HG03280 (cell line): ENCODE measurements around the gene APOBEC3G.
"Not testable (repeated sequence)": the region's sequence is repeated elsewhere in the genome, so short reads cannot be mapped to it uniquely, and the experiment has no call there.

Source experiments
- ATAC-seq: cut with Tn5 transposase; IDR thresholded peaks from one replicate; pipeline ENCODE4 v1.9.1; 2021; ENCODE audit warnings: mild to moderate bottlenecking, moderate library complexity; ENCODE audit not compliant: unreplicated experiment

Gene APOBEC3G

DNA sequence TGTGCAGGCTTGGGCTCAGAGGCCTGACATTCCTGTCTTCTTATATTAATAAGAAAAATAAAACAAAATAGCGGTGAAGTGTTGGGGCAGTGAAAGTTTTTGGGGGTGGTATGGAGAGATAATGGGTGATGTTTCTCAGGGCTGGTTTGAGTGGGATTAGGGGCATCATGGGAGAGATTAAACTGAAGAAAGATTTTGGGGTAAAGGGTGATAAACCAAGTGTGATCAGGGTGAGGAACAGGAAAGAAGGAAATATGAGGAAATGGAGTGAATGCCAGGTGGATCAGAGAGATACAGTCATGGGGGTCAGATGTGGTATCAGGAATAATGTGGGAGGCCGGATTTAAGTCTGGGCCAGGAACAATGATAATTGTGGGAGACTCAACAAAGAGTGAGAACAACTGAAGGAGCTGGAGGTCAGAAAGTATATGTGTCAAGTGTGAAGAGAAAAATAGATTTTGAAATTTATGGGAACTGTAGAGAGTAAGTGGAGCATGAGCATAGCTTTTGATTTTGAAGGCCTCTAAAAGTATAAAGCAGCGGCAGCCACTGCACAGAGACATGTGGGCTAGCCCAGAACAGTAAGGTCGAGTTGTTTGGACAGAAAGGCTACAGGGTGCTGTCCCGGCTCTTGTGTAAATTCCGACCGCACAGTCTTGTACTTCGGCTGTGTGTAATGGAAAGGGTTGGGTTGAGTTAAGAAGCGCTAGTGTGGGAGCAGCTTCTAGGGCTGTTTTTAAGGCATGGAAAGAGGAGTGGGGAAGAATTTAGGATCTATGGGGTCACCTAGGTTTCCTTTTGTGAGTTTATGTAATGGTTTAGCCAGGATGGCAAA lies 10.4 kb upstream of the APOBEC3G start:
- peak; percentile 49 for ATAC-seq

- no peak for ATAC-seq
These were observed 8.9 kb upstream of the APOBEC3G start for GRCh38 chr22:39068033-39068785.

DNA sequence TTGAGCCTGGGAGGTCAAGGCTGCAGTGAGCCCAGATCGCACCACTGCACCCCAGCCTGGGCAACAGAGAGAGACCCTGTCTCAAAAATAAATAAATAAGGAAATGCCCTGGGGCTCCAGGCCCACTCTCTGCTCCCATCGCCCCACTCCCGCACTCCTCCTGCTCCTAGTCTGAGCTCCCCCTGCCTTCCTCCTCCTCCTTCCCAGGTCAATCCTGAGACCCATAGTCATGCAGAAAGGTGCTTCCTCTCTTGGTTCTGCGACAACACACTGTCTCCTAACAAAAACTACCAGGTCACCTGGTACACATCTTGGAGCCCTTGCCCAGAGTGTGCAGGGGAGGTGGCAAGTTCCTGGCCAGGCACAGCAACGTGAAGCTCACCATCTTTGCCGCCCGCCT lies 6.9 kb upstream of the APOBEC3G start:
- no peak for ATAC-seq

DNA sequence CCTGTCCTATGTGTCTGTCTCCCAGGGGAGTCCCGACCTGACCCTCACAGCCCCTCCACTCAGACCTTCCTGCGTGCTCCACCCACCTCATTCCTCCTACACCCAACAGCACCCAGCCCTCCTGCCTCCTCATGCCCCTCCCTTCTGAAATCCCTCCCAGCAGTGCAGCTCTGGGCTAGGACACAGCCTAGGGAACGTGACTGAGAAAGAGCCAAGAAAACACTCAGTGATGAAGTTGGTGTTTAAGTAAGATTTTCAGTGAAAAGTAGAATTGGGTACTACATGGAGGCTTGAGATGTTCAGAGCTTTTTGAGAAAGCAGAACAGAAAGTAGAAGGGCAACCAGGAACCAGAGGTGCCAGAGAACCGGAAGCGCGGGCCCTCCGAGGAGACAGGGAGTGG lies 4.5 kb upstream of the APOBEC3G start:
- ATAC-seq = not testable (repeated sequence)

DNA sequence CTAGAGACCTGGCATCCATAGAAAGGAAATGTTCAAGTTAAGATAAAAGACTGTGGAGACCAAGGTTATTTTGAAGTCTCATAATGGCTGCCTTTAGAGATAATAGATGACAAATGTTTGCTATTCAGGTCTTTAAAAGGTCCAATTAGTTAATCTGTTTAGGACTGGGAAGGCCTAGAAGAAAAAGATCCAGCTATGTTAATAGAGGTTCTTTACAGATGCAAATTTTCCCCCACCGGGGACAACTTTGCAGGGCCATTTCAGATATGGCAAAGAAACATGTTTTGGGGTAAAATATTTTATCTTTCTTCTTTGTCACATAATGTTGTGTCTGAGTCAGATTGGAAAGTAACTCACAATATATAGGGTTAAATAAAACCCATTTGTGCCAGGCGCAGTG lies 3.1 kb upstream of the APOBEC3G start:
- ATAC-seq = no peak

GRCh38 chr22:39076155-39077025 lies 685 bp upstream of the APOBEC3G start:
- not testable (repeated sequence) for ATAC-seq

DNA sequence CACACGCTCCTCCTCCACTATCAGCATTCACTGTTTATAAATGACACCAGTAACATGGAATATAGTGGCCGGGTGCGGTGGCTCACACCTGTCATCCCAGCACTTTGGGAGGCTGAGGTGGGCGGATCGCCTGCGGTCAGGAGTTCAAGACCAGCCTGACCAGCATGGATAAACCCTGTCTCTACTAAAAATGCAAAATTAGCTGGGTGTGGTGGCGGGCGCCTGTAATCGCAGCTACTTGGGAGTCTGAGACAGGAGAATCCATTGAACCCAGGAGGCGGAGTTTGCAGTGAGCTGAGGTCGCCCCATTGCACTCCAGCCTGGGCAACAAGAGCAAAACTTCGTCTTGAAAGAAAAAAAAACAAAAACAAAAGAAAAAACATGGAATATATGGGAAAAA lies 837 bp downstream of the APOBEC3G start:
- not testable (repeated sequence) for ATAC-seq

DNA sequence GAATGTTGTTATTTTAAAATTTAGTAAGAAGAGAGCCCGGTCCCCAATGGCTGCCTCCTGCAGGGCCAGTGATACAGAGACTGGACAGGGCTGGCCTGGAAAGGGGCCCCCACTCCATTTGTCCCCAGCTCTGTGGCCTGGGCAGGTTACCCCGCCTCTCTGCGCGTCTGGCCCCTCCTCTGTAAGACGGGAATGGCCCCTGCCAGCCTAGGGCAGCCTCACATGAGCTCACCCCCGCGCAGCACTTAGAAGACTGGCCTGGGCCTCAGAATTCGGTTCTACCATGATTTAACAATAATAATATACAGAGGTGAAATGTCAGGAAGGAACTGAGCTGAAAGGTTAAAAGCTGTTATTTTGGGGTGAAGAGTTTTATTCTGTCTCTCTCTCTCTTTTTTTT lies 1.3 kb downstream of the APOBEC3G start:
- no peak for ATAC-seq

GRCh38 chr22:39079054-39079637 lies 2.1 kb downstream of the APOBEC3G start:
- ATAC-seq = not testable (repeated sequence)

DNA sequence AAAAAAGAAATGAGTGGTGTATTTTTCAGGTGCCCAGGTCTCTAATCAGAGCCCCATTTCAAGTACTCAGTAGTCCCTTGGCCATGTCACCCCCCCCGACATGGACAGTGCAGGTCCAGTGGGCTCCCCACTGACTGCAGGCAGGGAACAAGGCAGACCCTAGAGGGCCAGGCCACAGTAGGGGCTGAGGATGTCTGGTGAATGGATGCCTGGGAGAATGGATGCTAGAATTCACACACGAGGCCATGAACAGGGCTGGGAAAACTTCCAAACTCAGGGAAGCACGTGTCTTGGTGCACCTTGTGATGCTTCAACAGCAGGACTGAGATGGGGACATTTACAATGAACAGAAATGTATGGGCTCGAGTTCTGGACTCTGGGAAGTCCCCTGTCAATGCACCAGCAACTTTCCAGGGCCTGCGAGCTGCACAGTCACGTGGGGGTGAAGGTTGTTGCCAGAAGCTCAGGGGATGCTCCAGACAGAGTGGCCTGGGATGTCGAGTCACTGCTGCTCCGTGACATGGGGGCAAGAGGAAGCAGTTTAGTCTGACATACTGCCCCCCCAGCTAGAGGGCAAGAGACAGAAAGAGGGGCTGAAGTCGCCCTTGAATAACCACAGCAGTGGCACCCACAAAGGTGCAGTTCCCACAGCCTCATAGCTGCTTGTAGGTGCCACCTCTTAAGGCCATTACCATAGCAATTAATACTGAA lies 3.1 kb downstream of the APOBEC3G start:
- ATAC-seq = no peak

DNA sequence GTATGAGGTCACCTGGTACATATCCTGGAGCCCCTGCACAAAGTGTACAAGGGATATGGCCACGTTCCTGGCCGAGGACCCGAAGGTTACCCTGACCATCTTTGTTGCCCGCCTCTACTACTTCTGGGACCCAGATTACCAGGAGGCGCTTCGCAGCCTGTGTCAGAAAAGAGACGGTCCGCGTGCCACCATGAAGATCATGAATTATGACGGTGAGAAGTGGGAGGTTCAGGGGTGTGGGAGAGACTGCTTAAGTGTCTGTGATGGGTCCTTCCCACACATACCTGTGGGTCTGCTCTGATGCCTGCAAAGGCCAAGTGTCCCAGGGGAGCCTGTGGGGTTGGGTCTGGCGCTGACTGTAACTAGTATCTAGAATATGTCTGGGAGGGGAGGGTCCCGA lies 3.9 kb downstream of the APOBEC3G start:
- ATAC-seq = no peak

DNA sequence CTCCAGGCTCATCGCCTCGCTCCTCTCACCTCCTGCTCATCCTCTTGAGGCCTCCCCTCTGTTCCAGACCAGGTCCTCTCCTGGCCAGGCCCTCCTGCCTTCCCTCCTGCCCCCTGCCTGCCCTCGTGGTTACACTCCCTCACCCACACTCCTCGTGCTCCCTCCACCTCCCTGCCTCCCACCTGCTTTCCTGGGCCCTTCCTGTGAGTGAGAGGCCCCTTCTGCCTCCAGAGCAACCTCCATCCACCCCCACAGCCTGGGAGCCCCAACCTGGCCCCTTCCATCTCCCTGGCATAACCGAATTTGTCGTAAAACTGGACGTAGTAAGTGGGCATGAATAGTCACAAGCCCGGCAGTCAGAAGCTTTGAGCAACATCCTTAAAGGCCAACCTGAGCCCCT lies 4.5 kb downstream of the APOBEC3G start:
- no peak for ATAC-seq

GRCh38 chr22:39083212-39084165 lies 6.4 kb downstream of the APOBEC3G start:
- no peak for ATAC-seq

- ATAC-seq = no peak
These were observed 7.6 kb downstream of the APOBEC3G start for GRCh38 chr22:39084666-39085065.

DNA sequence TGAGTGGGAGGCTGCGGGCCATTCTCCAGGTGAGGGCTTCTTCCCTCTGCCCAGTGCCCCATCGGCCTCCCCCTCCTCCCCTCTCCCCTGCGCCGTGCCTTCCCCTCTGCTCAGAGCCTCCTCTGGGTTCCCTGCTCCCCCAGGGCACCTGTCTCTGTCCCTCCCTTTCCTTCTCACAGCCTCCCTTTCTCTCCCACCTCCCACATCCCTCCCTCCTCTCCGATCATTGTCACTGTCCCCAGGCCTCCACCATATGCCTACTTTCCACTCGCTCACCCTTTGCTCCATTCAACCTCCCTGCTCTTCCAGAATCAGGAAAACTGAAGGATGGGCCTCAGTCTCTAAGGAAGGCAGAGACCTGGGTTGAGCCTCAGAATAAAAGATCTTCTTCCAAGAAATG lies 10.0 kb downstream of the APOBEC3G start:
- no peak for ATAC-seq

- ATAC-seq = no peak
These were observed 11.0 kb downstream of the APOBEC3G start for GRCh38 chr22:39087881-39088684.

DNA sequence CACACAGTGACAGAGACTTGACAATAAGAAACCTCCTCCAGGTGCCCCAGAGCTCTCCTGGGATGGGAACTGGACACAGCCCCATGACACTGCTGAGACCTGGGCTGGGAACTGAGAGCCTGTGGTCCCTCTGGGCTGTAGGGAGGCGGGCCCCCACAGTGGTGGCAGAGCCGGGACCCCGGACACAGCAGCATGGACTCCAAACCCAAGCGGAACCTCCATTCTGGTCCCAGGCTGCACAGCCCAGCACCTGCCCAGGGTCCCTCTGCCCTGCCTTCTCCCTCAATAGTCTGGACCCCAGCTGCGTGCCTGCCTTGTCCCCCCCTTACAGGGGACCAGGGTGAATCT lies 11.6 kb downstream of the APOBEC3G start:
- no peak for ATAC-seq

- ATAC-seq = no peak
These were observed 12.9 kb downstream of the APOBEC3G start for GRCh38 chr22:39089928-39090327.
